Medulla oblongata (tissue), 1 donor: ENCODE results near the gene PNLIP.

ENCODE experiments used
- DNase-seq: peaks from one replicate; pipeline ENCODE4 v3.0.0-alpha.2; 2015; ENCODE audit errors: extremely low spot score

The PNLIP gene

GRCh38 chr10:116614796-116615195 lies 69.1 kb downstream of the PNLIP start:
- DNase-seq = no peak

GRCh38 chr10:116615199-116615776 lies 69.6 kb downstream of the PNLIP start:
- DNase-seq = no peak
